Mesenchymal stem cell (in vitro differentiated cells and primary cell): ENCODE measurements around the gene PNMA6E.

Experiments used
- DNase-seq: peaks from one replicate; pipeline ENCODE4 v3.0.0-alpha.2; 2013
- H2AFZ ChIP-seq: one replicate; pipeline ENCODE4 v1.6.1; 2013; ENCODE audit warnings: low read depth, mild to moderate bottlenecking, control low read depth, inconsistent platforms, low read length, moderate library complexity
- H2AK5ac ChIP-seq: 2 replicates; pipeline ENCODE4 v1.6.1; 2013; ENCODE audit warnings: low read length, moderate library complexity, mild to moderate bottlenecking, inconsistent platforms; ENCODE audit not compliant: severe bottlenecking
- H2BK120ac ChIP-seq: one replicate; pipeline ENCODE4 v1.6.1; 2013; ENCODE audit warnings: low read depth, mild to moderate bottlenecking, inconsistent platforms, low read length, moderate library complexity
- H2BK12ac ChIP-seq, 2 experiments: one replicate each; pipeline ENCODE4 v1.6.1; 2013; ENCODE audit warnings: inconsistent platforms in 2 of 2, low read length in 2 of 2, mild to moderate bottlenecking in 2 of 2, moderate library complexity in 2 of 2, control low read depth in 1 of 2
- H2BK15ac ChIP-seq: one replicate; pipeline ENCODE4 v1.6.1; 2013; ENCODE audit warnings: mild to moderate bottlenecking, low read depth, inconsistent platforms; ENCODE audit not compliant: poor library complexity, severe bottlenecking
- H2BK5ac ChIP-seq: 2 replicates; pipeline ENCODE4 v1.6.1; 2013; ENCODE audit warnings: low read depth, mild to moderate bottlenecking, low read length, control low read depth, inconsistent platforms; ENCODE audit not compliant: poor library complexity, severe bottlenecking
- H3K14ac ChIP-seq, 2 experiments: one replicate each; pipeline ENCODE4 v1.6.1; 2013; ENCODE audit warnings: inconsistent platforms in 2 of 2, low read length in 2 of 2, control low read depth in 1 of 2, mild to moderate bottlenecking in 1 of 2, moderate library complexity in 1 of 2
- H3K18ac ChIP-seq, 2 experiments: one replicate each; pipeline ENCODE4 v1.6.1; 2013; ENCODE audit warnings: inconsistent platforms in 2 of 2, low read length in 2 of 2, control low read depth in 1 of 2, low read depth in 1 of 2, mild to moderate bottlenecking in 1 of 2
- H3K23ac ChIP-seq, 2 experiments: one replicate each; pipeline ENCODE4 v1.6.1; 2013; ENCODE audit warnings: inconsistent platforms in 2 of 2, low read length in 2 of 2, mild to moderate bottlenecking in 2 of 2, moderate library complexity in 2 of 2, control low read depth in 1 of 2
- H3K27ac ChIP-seq: 2 replicates; pipeline ENCODE4 v1.5.1; 2013; ENCODE audit warnings: mild to moderate bottlenecking, moderate library complexity, low read length, control low read depth, inconsistent platforms; ENCODE audit not compliant: poor library complexity, severe bottlenecking
- H3K27me3 ChIP-seq, 2 experiments: 2 replicates each; pipeline versions ENCODE4 v1.6.1 to v1.7.0; 2013; ENCODE audit warnings: low read length in 2 of 2, mild to moderate bottlenecking in 2 of 2, moderate library complexity in 2 of 2, control low read depth in 1 of 2, inconsistent platforms in 1 of 2; ENCODE audit not compliant: control insufficient read depth in 1 of 2, insufficient read depth in 1 of 2
- H3K36me3 ChIP-seq, 2 experiments: 2 replicates each; pipeline versions ENCODE4 v1.6.1 to v1.7.0; 2013; ENCODE audit warnings: low read length in 2 of 2, control low read depth in 1 of 2, inconsistent platforms in 1 of 2, low read depth in 1 of 2, mild to moderate bottlenecking in 1 of 2; ENCODE audit not compliant: insufficient read depth in 2 of 2, control insufficient read depth in 1 of 2
- H3K4ac ChIP-seq, 2 experiments: one replicate each; pipeline ENCODE4 v1.6.1; 2013; ENCODE audit warnings: inconsistent platforms in 2 of 2, low read length in 2 of 2, mild to moderate bottlenecking in 2 of 2, moderate library complexity in 2 of 2, control low read depth in 1 of 2, low read depth in 1 of 2
- H3K4me1 ChIP-seq: 2 replicates; pipeline ENCODE4 v1.6.1; 2013; ENCODE audit warnings: low read depth, low read length, control low read depth; ENCODE audit not compliant: control insufficient read depth, insufficient read depth
- H3K4me2 ChIP-seq: 2 replicates; pipeline ENCODE4 v1.6.1; 2013; ENCODE audit warnings: low read length, mild to moderate bottlenecking, inconsistent platforms; ENCODE audit not compliant: poor library complexity, severe bottlenecking
- H3K4me3 ChIP-seq, 2 experiments: 2 replicates each; pipeline versions ENCODE4 v1.5.1 to v1.7.0; 2013; ENCODE audit warnings: low read length in 2 of 2, mild to moderate bottlenecking in 2 of 2, control low read depth in 1 of 2, low read depth in 1 of 2; ENCODE audit not compliant: insufficient read depth in 1 of 2
- H3K79me1 ChIP-seq: replicated peaks from 2 replicates; pipeline ENCODE4 v1.6.1; 2013; ENCODE audit warnings: mild to moderate bottlenecking, control low read depth, low read length, inconsistent platforms; ENCODE audit not compliant: poor library complexity, severe bottlenecking
- H3K9ac ChIP-seq: 2 replicates; pipeline ENCODE4 v1.7.0; 2013; ENCODE audit warnings: mild to moderate bottlenecking, low read length, moderate library complexity
- H3K9me3 ChIP-seq: 2 replicates; pipeline ENCODE4 v1.7.0; 2013; ENCODE audit warnings: mild to moderate bottlenecking, low read length; ENCODE audit not compliant: control insufficient read depth
- H4K8ac ChIP-seq: one replicate; pipeline ENCODE4 v1.6.1; 2013; ENCODE audit warnings: inconsistent platforms, mild to moderate bottlenecking, low read length, moderate library complexity
- H4K91ac ChIP-seq: one replicate; pipeline ENCODE4 v1.6.1; 2013; ENCODE audit warnings: mild to moderate bottlenecking, low read length, inconsistent platforms
- WGBS: methylation state at CpG from one replicate; pipeline ENCODE4 v1.1.7; 2013; ENCODE audit warnings: mixed read lengths; 5-methylcytosine and 5-hydroxymethylcytosine counted together

PNMA6E gene

DNA sequence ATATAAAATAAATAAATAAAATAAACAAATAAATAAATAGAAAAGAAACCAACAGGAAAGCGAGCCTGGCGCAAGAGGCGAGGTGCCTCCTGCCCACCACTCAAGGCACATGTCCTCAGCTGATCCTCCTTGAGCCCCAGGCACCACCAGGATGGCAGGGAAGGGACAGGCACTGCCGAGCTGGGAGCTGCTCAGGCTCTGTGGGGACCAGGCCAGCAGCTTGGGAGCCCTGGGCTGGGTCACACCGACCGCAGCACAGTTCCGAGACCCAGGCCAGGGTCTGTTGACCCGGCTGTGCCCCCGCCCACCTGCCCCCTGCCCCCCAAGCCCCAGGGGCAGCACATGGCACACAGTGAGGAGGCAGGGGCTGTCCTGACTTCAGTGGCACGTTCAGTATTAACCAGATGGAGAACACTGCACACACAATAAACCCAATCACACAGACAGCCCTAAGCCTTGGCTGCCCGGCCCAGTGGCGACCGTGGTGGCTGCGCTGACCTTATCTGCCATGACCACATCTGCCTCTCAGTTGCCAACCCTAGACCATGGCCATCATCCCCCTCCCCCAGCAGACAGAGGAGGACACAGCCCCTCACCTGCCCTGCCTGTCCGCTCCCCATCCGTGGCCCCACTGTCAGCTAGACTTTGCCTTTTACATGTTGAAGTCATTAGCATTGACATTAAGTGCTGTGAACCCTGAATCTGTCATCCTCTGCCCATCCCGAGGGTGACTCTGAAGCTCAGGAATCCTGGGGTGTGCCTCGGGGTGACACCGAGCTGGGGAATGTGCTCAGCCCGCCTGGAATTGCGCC is 47.6 kb upstream of the PNMA6E start:
- Histone ChIP-seq H2BK12ac (no peak overlapping the region), H4K8ac (no peak overlapping the region), H3K4me1 (no peaks in the 10 kb centered on the region), H2AK5ac (no peak overlapping the region), H4K91ac (no peak overlapping the region), H2AFZ (no peak overlapping the region), H3K79me1 (no peaks in the 10 kb centered on the region), H3K27me3 (peaks cover 0 to 14% of the 10 kb centered on the region in 2 experiments), H3K4me3 (no peak overlapping the region), H3K27ac (no peak overlapping the region), H3K18ac (no peak overlapping the region), H3K36me3 (peaks cover 0 to 39% of the 10 kb centered on the region in 2 experiments), H2BK5ac (no peak overlapping the region), H2BK120ac (no peak overlapping the region), H3K9me3 (no peaks in the 10 kb centered on the region), H3K23ac (no peak overlapping the region), H2BK15ac (no peak overlapping the region), H3K14ac (no peak overlapping the region), H3K9ac (no peak overlapping the region), H3K4me2 (no peak overlapping the region), H3K4ac (no peak overlapping the region)
- 99% methylated on average over 17 of the region's 21 CpGs for WGBS
- no peak for DNase-seq

DNA sequence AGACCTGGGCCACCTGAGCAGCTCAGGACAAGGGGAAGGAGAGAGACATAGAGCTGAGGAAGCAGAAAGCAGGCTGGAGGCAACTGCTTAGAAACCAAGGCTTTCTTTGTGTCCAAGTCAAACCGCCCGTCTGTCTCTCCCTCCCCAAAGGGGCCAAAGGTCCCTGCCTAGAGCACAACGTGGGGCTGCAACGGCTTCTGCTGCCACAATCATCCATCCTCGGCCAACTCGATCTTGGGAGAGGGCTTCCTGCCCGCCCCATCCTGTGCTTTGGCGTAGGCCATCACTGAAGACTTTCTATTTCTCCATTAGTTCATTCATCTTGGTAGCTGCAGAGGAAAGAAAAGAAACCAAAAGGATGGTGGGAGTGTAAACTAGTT is 46.4 kb upstream of the PNMA6E start:
- no peak overlapping the region for H3K9ac ChIP-seq
- no peak overlapping the region for H3K27ac ChIP-seq
- no peak overlapping the region for H2AFZ ChIP-seq
- 86% methylated on average over 6 of the region's 8 CpGs for WGBS
- no peak overlapping the region for H2AK5ac ChIP-seq
- DNase-seq, result no peak
- no peaks in the 10 kb centered on the region for H3K9me3 ChIP-seq
- H3K14ac ChIP-seq, result no peak overlapping the region
- no peak overlapping the region for H3K4me3 ChIP-seq
- H3K4me1 ChIP-seq, result no peaks in the 10 kb centered on the region
- H2BK5ac ChIP-seq, result no peak overlapping the region
- H3K79me1 ChIP-seq, result no peaks in the 10 kb centered on the region
- H3K23ac ChIP-seq, result no peak overlapping the region
- H2BK12ac ChIP-seq, result no peak overlapping the region
- H2BK120ac ChIP-seq, result no peak overlapping the region
- H3K18ac ChIP-seq, result no peak overlapping the region
- peaks cover 0 to 39% of the 10 kb centered on the region in 2 experiments for H3K36me3 ChIP-seq
- no peak overlapping the region for H3K4ac ChIP-seq
- H4K91ac ChIP-seq, result no peak overlapping the region
- peaks cover 0 to 20% of the 10 kb centered on the region in 2 experiments for H3K27me3 ChIP-seq
- no peak overlapping the region for H3K4me2 ChIP-seq
- no peak overlapping the region for H4K8ac ChIP-seq
- no peak overlapping the region for H2BK15ac ChIP-seq

DNA sequence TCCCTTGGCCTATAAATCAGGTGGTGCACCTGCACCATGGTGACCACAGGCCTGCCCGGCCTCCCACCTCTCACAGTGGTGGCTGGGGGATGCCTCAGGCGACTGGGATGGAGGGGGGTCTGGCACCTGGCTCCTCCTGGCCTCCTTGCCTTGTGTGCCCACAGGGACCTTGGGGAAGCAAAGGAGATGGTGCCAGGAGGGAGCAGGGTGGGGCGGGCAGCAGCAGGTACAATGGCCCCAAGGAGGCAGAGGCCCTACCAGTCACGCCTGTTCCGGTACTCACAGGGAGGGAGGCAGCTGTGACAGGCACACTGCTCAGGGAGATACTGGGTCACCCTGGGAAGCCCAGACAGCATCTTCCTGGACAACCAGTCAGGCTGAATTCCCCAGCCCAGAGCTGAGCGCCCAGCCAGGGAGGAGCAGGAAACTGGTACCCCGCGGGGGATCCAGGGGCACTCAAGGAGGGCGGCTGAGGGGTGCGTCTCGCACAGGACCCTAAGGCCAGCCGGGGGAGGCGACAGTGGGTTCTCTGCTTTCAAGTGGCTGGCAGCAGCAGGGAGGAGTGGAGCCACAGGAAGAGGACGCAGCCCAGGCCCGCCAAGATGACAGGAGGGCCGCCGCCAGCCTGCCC is 45.9 kb upstream of the PNMA6E start:
- H3K9me3 ChIP-seq, result no peaks in the 10 kb centered on the region
- no peak overlapping the region for H3K18ac ChIP-seq
- no peak overlapping the region for H3K4ac ChIP-seq
- 98% methylated on average over 17 of the region's 17 CpGs for WGBS
- H3K27ac ChIP-seq, result no peak overlapping the region
- no peak overlapping the region for H2BK15ac ChIP-seq
- no peak overlapping the region for H3K4me2 ChIP-seq
- no peak for DNase-seq
- H2BK12ac ChIP-seq, result no peak overlapping the region
- H3K79me1 ChIP-seq, result no peaks in the 10 kb centered on the region
- no peak overlapping the region for H3K4me3 ChIP-seq
- no peak overlapping the region for H3K9ac ChIP-seq
- no peak overlapping the region for H4K91ac ChIP-seq
- no peak overlapping the region for H2AFZ ChIP-seq
- H2BK5ac ChIP-seq, result no peak overlapping the region
- no peak overlapping the region for H2BK120ac ChIP-seq
- H3K36me3 ChIP-seq, result peaks cover 0 to 39% of the 10 kb centered on the region in 2 experiments
- H3K14ac ChIP-seq, result no peak overlapping the region
- H3K27me3 ChIP-seq, result peaks cover 0 to 25% of the 10 kb centered on the region in 2 experiments
- H3K23ac ChIP-seq, result no peak overlapping the region
- no peak overlapping the region for H4K8ac ChIP-seq
- H2AK5ac ChIP-seq, result no peak overlapping the region
- H3K4me1 ChIP-seq, result no peaks in the 10 kb centered on the region

DNA sequence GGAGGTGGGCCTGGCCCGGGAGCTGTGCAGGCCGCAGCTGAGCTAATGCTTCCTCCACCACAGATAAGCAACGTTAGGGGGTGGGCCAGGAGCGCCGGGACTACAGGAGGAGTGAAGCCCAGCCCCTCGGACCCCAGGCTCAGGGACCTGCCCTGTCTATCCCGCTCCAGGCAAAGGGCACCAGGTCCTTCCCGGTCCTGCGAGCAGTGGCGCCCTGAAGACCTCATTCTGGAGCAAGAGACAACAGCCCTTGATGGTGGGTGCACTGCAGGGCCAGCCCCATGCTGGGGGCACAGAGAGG is 45.4 kb upstream of the PNMA6E start:
- Histone ChIP-seq H3K4ac (no peak overlapping the region), H4K8ac (no peak overlapping the region), H3K9me3 (no peaks in the 10 kb centered on the region), H3K36me3 (peaks cover 0 to 39% of the 10 kb centered on the region in 2 experiments), H2AFZ (no peak overlapping the region), H2BK15ac (no peak overlapping the region), H3K27ac (no peak overlapping the region), H2BK120ac (no peak overlapping the region), H3K14ac (no peak overlapping the region), H3K27me3 (peaks cover 0 to 26% of the 10 kb centered on the region in 2 experiments), H2AK5ac (no peak overlapping the region), H2BK5ac (no peak overlapping the region), H3K23ac (no peak overlapping the region), H2BK12ac (no peak overlapping the region), H3K4me2 (no peak overlapping the region), H3K18ac (no peak overlapping the region), H3K4me3 (no peak overlapping the region), H3K4me1 (no peaks in the 10 kb centered on the region), H3K9ac (no peak overlapping the region), H3K79me1 (no peaks in the 10 kb centered on the region), H4K91ac (no peak overlapping the region)
- DNase-seq, result no peak
- WGBS, result 86% methylated on average over 9 of the region's 10 CpGs
